Measurements from ENCODE around the gene ZXDC.

Gene ZXDC

GRCh38 chr3:126445506-126445905 is 30.2 kb downstream of the ZXDC start:
- no peak for TF ChIP-seq ZFX (IDR thresholded peaks at IDR 0.05; ENCODE audit: borderline replicate concordance)
- no peak overlapping the region for H3K27ac ChIP-seq

- TF ChIP-seq ZFX (IDR thresholded peaks at IDR 0.05; ENCODE audit: borderline replicate concordance) = no peak
- no peak for TF ChIP-seq CTCF (IDR thresholded peaks at IDR 0.05)
- H3K27ac ChIP-seq = no peak overlapping the region
Observed at GRCh38 chr3:126442856-126443242, 32.8 kb downstream of the ZXDC start.

- H3K27ac ChIP-seq = no peak overlapping the region
- TF ChIP-seq ZFX (IDR thresholded peaks at IDR 0.05; ENCODE audit: borderline replicate concordance) (no peak), CTCF (IDR thresholded peaks at IDR 0.05) (no peak)
Observed at GRCh38 chr3:126442094-126442855, 33.4 kb downstream of the ZXDC start.

GRCh38 chr3:126441256-126441880 is 34.3 kb downstream of the ZXDC start:
- H3K27ac ChIP-seq = no peak overlapping the region
- no peak for TF ChIP-seq ZFX (IDR thresholded peaks at IDR 0.05; ENCODE audit: borderline replicate concordance)
- TF ChIP-seq CTCF (IDR thresholded peaks at IDR 0.05) = no peak

- TF ChIP-seq CTCF (IDR thresholded peaks at IDR 0.05) (no peak), ZFX (IDR thresholded peaks at IDR 0.05; ENCODE audit: borderline replicate concordance) (no peak)
- no peak overlapping the region for H3K27ac ChIP-seq
Observed at GRCh38 chr3:126440709-126440995, 35.0 kb downstream of the ZXDC start.

- TF ChIP-seq ZFX (IDR thresholded peaks at IDR 0.05; ENCODE audit: borderline replicate concordance) = no peak
- TF ChIP-seq CTCF (IDR thresholded peaks at IDR 0.05) = no peak
- no peak overlapping the region for H3K27ac ChIP-seq
Observed at GRCh38 chr3:126439968-126440708, 35.6 kb downstream of the ZXDC start.

GRCh38 chr3:126439346-126439967 is 36.2 kb downstream of the ZXDC start:
- TF ChIP-seq ZFX (IDR thresholded peaks at IDR 0.05; ENCODE audit: borderline replicate concordance) = no peak
- TF ChIP-seq CTCF (IDR thresholded peaks at IDR 0.05) = no peak
- H3K27ac ChIP-seq = no peak overlapping the region

Data from 22Rv1 (cell line).